T-helper 22 cell (primary cell): ENCODE measurements around the gene KDM2B.
"Not testable (repeated sequence)": the region's sequence is repeated elsewhere in the genome, so short reads cannot be mapped to it uniquely, and the experiment has no call there.

Source experiments
- DNase-seq: peaks from one replicate; pipeline ENCODE4 v3.0.0-alpha.2; 2020; ENCODE audit warnings: low read depth

The KDM2B gene

DNA sequence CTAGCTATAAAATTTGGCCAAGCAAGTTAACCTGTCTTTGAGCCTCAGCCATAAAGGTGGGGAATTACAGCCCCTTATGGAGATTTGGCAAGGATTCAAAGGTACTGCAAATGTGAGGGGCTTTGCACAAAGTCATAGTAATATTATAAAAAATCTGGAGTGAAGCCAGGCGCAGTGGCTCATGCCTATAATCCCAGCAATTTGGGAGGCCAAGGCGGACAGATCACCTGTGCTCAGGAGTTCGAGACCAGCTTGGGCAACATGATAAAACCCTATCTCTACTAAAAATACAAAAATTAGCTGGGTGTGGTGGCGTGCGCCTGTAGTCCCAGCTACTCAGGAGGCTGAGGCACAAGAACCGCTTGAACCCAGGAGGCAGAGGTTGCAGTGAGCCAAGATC, 4.1 kb upstream of the KDM2B start:
- DNase-seq: not testable (repeated sequence)

GRCh38 chr12:121583334-121583661, 2.5 kb upstream of the KDM2B start:
- DNase-seq: not testable (repeated sequence)

DNA sequence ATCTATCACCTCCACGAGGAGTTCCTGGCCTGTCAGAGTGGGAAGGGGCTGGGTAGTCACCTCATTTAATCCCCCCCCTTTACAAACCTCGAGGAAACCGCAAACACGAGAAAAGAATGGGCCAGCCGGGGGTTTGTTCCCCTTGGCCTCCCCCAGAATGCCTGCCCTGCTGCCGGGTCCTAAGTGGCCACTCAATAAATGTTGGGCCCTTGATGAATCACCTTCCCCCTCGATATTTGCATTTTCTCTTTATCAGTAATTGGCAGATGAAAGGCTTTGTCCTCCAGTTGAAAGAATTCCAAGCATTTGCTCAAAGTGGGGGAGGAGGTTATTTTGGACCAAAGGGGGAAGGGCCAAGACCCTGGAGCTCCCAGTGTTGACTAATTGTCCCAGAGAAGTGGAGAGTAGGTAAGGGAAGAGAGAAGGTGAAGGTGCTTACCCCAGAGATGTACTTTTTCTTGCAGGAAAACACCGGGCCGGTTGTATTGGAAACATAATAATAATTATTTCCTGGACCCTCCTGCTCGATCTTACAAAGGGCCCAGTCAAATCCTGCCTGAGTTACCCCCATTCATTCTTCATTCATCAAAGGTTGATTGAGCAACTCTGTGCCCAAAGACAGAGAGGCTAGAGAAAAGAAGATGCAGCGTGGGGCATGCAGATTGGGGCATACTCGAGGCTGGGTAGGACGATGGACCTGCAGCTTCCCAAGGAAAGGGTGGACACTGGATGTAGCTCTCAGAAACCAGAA, 1.9 kb upstream of the KDM2B start:
- DNase-seq: no peak

DNA sequence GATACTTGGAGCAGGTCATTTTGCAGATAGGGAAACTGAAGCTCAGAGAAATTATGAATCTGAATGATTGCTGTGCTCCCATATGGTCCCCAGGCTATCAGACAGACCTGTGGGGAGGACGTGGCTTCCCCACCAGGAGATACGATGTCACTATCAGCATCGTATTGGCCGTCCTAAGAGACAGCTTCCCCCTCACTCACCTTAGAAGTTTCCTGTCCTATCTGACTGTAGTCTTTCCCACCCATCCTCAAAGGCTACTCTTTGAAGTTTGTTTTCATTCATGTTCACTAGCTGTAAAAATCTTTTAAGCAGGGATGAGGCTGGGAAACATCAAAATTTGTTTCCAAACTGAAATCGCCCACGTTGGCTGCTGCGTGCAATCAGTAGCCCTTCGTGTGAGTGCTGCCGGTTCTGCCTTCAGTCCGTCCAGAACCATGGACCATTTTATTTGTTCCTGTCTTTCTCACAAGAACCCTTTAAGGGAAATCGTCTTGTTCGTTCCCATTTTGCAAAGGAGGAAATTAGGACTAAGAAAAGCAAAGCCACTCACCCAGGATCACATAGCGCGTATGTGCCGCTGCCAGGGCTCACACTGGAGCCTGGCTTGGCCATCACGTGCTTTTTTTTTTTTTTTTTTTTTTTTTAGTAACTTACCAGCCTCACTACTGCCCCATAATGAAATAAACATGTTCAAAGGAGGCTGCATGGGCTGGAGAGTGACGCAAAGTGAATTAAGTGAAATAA, 1.0 kb upstream of the KDM2B start:
- no peak for DNase-seq

GRCh38 chr12:121579981-121580868, 598 bp downstream of the KDM2B start:
- DNase-seq: peak; percentile 69

DNA sequence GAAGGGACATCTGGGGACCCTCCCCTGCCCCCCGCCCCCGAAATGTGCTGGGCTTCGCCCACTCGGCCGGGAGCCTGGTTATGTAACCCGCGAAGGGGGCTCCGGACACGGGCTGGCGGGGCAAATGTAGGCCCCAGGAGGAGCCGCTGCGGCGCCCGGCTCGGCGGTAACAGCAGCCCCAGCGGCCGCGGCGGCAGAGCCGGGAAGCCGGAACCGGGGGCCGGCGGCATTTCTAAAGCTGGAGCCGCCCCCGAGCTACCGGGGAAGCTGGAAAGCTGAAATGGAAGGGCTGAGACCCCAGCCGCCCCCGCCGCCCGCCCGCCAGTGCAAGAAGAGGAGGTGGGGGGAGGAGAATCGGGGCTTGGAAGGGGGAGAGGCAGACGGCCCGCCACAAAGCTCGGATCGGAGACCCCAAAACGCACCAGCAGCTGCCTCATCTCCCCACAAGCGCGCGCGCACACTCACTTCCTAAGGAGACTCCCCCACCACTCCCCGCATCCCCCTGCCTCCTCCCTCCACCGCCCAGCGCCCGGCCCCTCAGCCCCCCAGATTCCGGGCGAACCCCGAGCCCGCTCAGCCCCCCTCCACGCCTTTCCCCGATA, 1.5 kb downstream of the KDM2B start:
- peak; percentile 33 for DNase-seq

DNA sequence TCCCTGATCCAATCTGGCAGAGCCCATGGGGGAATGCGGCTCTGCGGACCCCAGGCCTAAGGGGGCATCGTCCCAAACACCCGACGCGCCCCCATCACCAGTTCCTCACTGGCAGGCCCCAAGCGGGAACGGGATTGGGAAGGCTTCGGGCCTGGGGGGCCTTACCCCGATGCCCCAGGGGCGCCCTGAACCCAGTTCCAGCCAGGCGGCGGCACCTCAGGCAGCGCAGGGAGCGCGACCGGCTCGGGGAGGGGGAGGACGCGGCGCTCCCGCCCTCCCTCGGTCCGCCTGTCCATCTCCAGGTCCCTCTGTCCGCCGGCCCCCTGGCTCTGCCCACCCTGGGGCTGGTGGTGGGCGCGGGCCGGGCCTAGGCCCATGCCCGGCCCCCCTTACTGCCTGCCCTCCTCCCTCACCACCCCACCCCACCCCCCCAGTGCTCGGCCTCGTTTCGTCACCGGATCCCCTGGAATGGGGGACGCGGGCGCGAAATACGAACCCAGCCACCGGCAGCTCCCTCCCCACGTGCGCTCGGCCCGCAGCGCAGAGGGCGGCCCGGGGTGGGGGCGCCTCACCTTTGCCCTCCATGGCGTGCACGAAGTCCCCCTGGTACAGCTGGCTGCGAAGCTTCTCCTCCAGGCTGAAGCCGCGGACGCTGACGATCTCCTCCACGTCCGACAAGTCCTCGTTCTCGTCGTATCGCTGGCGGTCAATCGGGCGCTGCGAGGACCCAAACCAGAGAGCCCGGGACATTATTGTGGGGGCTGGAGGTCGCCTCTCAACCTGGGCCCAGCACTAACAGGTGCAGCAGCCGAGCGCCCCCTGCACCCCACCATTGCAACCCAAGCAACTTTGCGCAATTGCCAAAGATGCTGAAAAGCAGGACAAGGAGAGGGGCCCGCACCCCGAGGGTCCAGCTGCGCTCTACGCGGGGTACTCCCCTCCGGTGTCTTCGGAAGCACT, 2.3 kb downstream of the KDM2B start:
- no peak for DNase-seq

GRCh38 chr12:121577443-121578180, 3.2 kb downstream of the KDM2B start:
- no peak for DNase-seq

DNA sequence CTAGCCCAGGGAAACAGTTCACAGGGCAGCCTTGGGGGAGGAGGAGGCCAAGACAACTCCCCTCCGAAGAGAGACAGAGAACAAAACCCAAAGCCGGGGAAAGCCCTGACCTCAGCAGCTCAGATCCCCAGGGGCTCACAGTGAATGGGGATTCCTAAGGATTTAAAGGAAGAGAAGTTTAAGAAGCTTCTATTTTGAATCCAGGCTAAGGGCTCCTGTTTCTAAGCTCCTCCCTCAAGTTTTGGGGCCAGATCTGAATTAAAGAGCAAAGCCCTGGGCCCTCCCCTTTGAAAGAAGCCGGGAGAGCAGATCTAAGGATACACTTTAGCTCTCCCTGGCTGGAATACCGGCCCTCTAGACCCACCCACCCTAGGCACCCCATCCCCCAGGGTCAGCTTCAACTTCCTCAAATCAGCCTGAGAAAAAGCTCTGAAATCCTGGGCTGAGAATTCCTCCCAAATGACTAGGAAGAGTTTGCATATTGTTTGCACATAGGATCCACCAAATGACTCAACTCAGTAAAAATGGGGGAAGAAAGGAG, 3.9 kb downstream of the KDM2B start:
- DNase-seq: no peak

DNA sequence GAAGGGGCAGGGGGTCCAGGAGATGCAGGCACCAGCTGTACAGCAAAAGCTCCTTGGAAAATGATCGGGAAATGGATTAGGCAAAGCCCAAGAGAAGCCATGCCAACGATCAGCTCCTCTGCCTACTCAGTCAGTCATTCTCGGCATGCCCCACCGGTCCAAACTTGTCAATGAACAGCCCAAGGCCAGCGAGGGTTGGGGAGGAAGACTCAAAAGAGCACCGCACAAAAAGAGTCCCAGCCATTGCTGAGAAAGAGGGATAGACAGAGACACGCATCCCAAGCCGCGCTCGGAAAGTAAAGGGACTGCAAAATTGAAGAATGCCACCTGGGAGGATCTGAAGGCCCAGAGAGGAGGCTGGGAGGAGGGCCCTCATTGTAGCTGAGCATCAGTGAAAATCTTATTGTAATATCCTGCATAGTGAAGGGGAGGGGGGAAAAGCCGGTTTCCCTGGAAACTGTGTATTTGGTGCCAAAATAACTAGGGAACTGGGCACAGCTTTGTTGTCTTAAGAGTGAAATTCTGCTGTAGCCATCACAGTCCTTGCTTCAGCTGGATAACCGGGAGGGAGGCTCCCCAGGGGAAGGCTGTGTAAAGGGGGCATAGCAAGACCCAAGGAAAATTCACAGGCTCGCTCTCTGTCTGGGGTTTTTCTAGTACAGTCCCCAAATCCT, 4.7 kb downstream of the KDM2B start:
- no peak for DNase-seq

GRCh38 chr12:121575051-121575450, 5.8 kb downstream of the KDM2B start:
- DNase-seq: no peak

GRCh38 chr12:121574025-121574424, 6.8 kb downstream of the KDM2B start:
- DNase-seq: no peak

DNA sequence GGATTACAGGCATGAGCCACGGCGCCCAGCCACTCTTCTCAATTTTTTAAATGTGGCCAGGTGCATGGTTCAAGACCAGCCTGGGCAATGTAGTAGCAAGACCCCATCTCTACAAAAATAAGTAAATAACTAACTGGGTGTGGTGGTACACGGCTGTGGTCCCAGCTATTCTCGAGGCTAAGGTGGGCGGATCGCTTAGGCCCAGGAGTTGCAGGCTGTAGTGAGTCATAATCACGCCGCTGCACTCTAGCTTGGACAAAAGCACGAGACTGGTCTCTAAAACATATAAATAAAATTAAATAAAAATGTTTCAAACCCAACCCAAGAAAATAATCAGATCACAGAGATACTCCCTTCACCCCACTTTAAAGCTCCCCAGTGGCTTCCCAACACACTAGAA, 8.9 kb downstream of the KDM2B start:
- DNase-seq: no peak

DNA sequence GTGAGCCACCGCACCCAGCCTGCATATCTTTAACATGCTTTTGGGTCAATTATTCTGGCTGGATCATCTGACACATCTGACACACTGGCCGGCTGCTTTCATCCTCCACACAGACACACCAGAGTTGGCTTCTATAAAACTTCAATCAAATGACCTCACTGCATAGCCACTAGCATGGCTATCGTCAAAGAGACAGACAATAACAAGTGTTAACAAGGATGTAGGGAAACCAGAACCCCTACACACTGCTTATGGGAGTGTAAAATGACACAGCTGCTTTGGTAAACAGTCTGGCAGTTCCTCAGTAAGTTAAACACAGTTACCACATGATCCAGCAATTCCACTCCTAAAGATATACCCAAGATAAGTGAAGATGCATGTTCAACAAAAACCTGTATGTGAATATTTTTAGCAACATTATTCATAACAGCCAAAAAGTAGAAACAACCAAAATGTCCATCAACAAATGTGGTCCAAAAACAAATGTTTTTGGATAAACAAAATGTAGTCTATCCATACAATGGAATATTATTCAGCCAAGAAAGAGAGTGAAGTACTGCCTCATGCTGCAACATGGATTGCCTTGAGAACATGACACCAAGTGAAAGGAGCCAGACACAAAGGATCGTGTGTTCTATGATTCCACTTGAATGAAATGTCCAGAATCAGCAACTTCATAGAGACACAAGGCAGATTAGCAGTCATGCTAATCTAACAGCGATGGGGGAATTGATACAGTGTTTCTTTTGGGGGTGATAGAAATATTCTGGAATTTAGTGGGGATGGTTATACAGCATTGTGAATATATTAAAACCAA, 10.1 kb downstream of the KDM2B start:
- no peak for DNase-seq

DNA sequence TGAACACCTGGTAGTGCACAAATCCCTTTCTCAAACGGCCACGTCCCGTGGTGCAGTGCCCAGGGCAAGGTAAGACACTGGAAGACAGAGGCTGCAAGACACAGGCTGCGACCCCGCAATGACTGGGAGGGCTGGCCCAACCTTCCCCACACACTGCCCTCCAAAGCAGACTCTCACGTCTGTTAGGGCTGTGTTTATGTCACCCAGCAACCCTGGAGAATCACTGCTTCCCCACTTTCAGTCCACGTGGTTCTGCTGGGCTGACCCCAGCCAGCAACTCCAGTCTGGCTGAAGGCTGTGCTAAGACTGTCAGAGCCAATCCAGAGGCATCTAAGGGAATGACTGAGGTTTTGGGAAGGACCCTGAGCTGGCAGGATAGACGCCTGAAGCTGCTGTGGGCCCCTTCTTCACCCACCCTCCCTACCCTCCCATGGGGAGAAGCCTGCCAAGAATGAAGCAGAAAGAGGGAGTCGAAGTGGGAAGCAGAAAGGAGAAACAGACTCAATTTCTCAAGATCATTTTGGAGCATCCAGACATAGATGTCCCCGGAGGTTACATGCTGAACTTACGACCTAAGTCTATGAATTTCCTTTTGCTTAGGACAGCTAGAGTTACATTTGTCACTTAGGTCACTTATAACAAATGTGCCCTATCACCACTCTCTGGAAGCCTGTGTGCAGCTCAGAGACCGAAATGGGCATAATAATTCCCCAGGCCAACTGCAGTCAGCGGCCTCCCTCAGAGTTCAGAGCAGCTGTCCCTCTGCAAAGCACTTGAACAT, 11.7 kb downstream of the KDM2B start:
- DNase-seq: no peak

DNA sequence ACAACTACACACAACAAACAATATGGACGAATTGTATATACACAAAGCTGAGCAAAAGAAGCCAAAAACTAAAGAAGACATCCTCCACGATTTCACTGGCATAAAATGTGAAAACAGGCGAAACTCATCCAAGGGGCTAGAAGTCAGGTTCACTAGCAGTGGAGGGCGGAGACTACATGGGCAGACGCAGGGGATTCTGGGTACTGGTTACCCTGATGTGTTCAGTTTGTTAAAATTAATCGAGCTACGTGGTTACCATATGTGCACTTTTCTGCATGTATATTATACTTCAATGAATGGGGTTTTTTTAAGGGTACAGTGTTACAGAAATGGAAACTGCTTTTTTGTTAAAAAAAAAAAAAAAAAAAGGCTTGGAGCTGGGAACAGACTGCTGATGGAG, 12.3 kb downstream of the KDM2B start:
- DNase-seq: no peak

- DNase-seq: no peak
These were observed 15.7 kb downstream of the KDM2B start for GRCh38 chr12:121565076-121565475.

DNA sequence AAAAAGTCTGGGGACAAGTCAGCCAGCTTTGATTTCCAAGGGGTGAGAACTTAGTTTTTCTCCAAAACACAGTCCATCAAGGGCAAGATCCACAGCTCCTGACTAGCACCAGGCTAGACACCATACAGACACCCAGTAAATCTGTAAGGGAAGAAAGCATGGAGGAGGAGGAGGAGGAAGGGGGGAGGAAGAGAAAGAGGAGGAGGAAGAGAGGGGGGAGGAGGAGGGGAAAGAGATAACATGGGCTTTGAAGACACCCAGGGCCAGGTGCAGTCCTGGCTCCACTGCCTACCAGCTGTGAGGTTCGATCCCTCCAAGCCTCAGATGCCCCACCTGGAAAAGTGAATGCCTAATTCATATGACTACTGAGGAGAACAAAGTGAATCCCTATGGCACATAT, 18.3 kb downstream of the KDM2B start:
- DNase-seq: no peak
